22Rv1 (cell line): ENCODE data around the gene ADAMTS9.

ENCODE experiments used
- CTCF ChIP-seq: fragments of 450-650 bp; IDR thresholded peaks from 2 replicates; pipeline ENCODE4 v1.5.1; 2017; ENCODE audit warnings: mild to moderate bottlenecking
- ZFX ChIP-seq: fragments of 450-650 bp; IDR thresholded peaks from 2 replicates; pipeline ENCODE4 v1.6.1; 2017; ENCODE audit warnings: antibody characterized with exemption, borderline replicate concordance

GRCh38 chr3:64647825-64648224, 40.0 kb downstream of the ADAMTS9 start:
- no peak for TF ChIP-seq CTCF
- no peak for TF ChIP-seq ZFX
